ENCODE measurements around the gene TBATA.

The TBATA gene, protein sequence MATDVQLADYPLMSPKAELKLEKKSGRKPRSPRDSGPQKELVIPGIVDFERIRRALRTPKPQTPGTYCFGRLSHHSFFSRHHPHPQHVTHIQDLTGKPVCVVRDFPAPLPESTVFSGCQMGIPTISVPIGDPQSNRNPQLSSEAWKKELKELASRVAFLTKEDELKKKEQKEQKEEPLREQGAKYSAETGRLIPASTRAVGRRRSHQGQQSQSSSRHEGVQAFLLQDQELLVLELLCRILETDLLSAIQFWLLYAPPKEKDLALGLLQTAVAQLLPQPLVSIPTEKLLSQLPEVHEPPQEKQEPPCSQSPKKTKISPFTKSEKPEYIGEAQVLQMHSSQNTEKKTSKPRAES

GRCh38 chr10:70785190-70785589, at the start of gene TBATA:
TBATA (minus strand) TSS chr10:70785377; CDS start chr10:70783379, 1,998 bp downstream.
- no peak for DNase-seq (ENCODE audit: low read depth)

GRCh38 chr10:70834441-70835151, 49.4 kb upstream of the TBATA start:
- no peak for DNase-seq (ENCODE audit: low read depth)

- no peak for DNase-seq (ENCODE audit: low read depth)
Measured at GRCh38 chr10:70834021-70834420, 48.8 kb upstream of the TBATA start.

- no peak for DNase-seq (ENCODE audit: low read depth)
Measured at GRCh38 chr10:70833601-70834000, 48.4 kb upstream of the TBATA start.

GRCh38 chr10:70832852-70833528, 47.8 kb upstream of the TBATA start:
- DNase-seq (ENCODE audit: low read depth): no peak

- DNase-seq (ENCODE audit: low read depth): no peak
Measured at GRCh38 chr10:70832221-70832620, 47.0 kb upstream of the TBATA start.

- DNase-seq (ENCODE audit: low read depth): no peak
Measured at GRCh38 chr10:70830164-70830563, 45.0 kb upstream of the TBATA start.

DNA sequence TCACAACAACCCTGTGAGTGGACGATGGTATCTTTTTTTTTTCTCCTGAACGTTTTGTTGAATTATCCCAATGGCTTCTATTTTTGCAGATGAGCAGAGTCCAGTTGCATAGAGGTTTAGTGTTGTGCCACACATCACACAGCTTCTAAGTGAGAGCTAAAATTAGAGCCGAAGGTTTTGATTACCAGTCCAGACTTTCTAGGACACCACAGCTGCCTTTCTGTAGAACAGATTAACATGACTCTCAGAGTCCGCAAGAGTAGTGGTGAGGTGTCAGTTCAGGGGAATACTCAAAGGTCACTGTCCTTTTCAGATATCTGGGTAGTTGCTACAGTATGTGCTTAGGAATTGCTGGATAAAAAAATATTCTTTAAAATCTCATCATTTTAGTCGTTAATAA, 44.4 kb upstream of the TBATA start:
- DNase-seq (ENCODE audit: low read depth): no peak

DNA sequence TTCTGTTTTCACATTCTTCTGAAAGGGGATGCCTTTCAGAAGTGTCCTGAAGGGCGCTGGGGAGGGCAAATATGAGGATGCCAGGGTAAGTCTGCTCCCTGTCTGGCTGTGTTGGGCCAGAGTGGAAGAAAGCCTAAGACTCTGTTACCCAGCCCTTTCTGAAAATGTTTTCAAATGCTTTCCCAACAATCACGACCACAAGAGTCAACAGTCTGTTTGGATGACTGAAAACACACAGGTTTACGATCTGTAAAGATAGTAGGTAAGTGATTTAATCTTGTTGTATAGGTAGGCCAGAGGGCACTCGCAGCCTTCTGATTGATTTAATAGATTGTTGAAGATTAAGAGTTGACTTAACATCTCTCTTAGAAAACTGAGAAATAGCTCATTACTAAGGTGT, 43.7 kb upstream of the TBATA start:
- no peak for DNase-seq (ENCODE audit: low read depth)

DNA sequence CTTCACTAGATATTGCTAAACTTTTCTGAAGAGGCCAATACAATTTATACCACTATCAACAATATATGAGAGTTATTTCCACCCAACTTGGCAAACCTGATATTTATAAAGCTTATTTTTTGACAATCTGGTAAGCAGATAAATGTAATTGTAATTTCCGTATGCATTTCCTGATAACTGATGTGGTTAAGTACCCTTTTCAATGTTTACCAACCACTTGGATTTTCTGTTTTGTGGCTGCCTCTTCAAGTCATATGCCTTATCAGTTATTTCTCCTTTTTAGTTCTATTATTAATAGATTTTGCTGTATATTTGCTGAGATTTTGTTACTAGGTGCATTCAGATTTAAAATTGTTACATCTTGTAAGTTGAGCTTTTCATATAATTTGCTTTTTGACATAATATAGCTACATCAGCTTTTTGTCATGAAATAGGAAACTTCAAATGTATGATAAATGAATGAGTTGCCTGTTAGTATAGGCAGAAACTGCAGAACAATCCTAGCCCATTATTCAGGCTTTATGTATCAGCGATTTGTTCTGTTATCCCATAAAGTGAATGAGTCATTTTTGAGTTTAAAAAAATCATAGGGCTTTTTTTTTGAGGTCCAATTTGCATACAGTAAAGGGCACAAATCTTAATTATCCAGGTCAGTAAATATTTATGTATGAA, 42.0 kb upstream of the TBATA start:
- DNase-seq (ENCODE audit: low read depth): no peak

- no peak for DNase-seq (ENCODE audit: low read depth)
Measured at GRCh38 chr10:70822076-70822820, 37.1 kb upstream of the TBATA start.

DNA sequence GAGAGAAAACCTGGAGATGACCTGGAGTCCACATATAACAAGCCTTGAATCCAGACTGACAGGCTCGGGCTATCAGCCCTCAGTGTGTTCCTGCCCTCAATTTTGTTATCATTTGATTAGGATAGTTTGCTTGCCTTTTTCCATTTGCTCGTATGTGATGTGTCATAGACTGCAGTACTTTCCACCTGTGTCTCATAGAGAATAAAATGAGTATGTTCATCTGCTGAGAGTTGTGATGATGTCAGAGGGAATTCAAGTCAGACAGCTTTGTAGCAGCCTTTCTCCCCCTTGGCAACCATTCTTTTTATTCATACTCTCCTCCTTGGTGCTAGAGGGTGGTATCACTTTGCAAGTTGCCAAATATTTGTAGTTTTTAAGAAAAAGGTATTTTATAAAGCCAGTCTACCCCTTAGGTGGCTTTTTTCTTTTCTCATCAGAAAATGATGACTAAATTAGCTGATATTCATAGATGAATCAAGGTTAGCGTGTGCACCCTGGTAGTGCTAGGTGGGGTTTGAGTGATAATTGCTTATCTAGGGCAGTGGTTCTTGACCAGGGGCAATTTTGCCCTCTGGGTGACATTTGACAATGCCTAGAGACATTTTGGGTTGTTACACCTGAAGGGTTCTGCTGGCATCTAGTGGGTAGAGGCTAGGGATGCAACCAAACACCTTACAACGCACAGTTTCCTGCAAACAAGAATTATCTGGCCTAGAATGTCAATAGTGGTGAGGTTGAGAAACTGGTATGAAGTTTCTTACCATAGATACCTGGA, 36.0 kb upstream of the TBATA start:
- no peak for DNase-seq (ENCODE audit: low read depth)

GRCh38 chr10:70816220-70816894, 31.2 kb upstream of the TBATA start:
- DNase-seq (ENCODE audit: low read depth): peak; percentile 24

DNA sequence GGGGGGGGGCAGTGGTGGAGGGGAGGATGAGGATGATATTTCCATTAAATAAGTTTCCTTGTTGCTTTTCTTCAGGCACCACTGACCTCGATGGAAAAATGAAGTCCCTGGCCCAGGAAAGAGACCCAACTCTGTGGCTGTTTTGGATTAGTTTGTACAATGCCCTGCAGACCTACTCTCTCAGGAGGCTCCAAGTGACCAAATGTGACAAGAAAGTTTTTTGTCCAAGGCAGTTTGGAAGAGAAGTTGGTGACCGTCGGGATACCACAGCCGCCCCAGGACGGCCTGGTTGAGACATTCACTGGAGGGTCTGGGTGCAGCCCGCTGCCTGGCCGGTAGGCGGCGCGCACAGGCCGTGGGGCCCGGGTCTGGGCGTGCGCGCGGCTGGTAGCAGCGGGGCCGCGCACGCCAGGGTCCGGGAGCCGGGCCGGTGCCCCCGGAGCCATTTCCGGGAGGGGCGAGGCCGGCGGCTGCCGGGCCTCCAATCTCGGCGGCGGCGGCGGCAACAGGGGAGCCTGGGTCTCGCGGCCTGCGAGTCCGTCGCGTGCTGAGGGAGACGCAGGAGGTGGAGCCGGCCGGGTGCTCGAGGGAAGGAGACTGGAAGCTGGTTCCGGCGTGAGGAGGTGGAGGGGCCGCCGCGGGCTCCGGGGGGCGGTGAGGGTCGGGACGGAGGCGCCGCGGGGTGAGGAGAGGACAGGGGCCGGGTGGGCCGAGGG, 30.5 kb upstream of the TBATA start, which contains the start of gene SGPL1:
TSS of gene SGPL1 (plus strand) at position 445 of the 716 bp plus-strand sequence. CDS start 906 bp downstream, outside the sequence.
- peak; percentile 61 for DNase-seq (ENCODE audit: low read depth)

DNA sequence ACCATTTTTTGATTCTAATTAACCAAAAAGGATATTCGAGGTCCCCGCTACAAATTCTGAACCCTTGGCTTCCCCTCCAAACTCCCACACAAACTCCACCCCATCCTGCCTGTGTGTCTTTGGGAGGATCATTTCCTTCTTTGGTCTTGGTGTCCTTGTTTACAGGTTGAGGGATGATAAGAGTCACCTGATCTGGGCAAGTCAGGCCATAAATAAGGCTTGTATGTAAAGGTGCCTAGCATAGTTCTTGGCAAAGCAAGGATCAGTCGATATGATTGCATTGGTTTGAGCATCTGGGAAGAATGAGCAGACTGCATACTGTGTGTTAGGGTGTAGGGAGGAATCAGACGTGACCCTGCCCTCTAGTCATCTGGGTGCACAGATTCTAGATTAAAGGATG, 28.9 kb upstream of the TBATA start:
- DNase-seq (ENCODE audit: low read depth): no peak

DNA sequence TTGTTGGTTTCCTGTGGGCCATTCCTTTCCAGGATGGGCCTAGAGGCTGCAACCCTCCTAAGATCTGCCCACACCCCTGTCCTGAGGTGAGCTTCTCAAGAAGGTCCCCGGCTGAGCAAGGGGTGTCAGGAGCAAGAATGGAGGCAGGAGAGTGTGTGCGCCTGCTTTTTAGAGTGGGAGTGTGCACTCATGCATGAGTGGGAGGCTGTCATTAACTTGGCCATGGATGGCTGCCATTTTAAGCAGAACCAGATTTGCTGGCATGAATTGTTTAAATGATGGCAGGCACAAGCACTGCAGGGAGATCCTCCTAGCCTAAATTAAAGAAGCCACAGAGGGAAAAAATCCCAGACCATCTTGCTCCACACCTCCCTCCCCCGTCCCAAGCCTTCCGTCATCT, 27.6 kb upstream of the TBATA start:
- no peak for DNase-seq (ENCODE audit: low read depth)

GRCh38 chr10:70811881-70812280, 26.7 kb upstream of the TBATA start:
- DNase-seq (ENCODE audit: low read depth): no peak

DNA sequence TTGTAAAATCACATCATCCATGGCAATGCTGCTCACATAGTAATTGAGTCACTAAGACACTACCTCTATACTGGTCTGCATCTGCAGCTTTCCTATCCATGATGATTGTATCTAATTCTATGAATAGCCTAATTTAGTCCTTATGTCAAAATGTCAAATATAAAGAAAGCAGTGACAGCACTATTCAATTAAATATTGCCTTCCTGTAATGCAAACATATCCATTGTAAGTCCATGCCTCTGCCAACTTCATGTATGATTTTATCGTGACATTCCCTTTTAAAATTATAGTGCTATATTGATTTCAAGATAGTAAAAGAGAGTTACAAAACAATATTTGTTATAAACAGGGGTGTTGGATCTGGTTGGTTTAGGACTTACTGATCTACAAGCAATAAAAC, 25.8 kb upstream of the TBATA start:
- DNase-seq (ENCODE audit: low read depth): no peak

GRCh38 chr10:70809726-70810125, 24.5 kb upstream of the TBATA start:
- DNase-seq (ENCODE audit: low read depth): no peak

Measured in T-helper 22 cell (primary cell).